Esophagus squamous epithelium (tissue), 5 donors: Measurements from ENCODE around the gene FGFRL1. TPM values are rescaled to one million over a fixed set of nuclear protein-coding genes. Genes with fewer than 3 reads are reported as not detected.
A peak's percentile ranks its signal among the peaks of the same experiment; 100 is the strongest.

Experiments used
- DNase-seq: peaks from one replicate; lab custom pipeline; 2025; lab: John Stamatoyannopoulos, UW
- H3K27ac ChIP-seq, 4 donors: fragments of 200-600 bp; sonication (generic); one replicate each; pipeline ENCODE4 v1.5.1; 2016 to 2019; ENCODE audit warnings: mild to moderate bottlenecking in 1 of 4
- H3K27me3 ChIP-seq, 4 donors: fragments of 200-600 bp; sonication (generic); 1 replicate in 3 of 4; 2 replicates in 1 of 4; pipeline versions ENCODE4 v1.5.1 to v1.6.0; 2017 to 2021; ENCODE audit warnings: antibody characterized with exemption in 1 of 4
- H3K36me3 ChIP-seq, 3 donors: fragments of 200-600 bp; sonication (generic); one replicate each; pipeline ENCODE4 v1.5.1; 2016 to 2019
- H3K4me1 ChIP-seq, 3 donors: fragments of 200-600 bp; sonication (generic); one replicate each; pipeline ENCODE4 v1.5.1; 2017 to 2019
- H3K4me3 ChIP-seq, 4 donors: fragments of 200-600 bp; sonication (generic); 1 replicate in 3 of 4; 2 replicates in 1 of 4; pipeline ENCODE4 v1.5.1; 2016 to 2019; ENCODE audit warnings: mild to moderate bottlenecking in 2 of 4, moderate library complexity in 1 of 4
- H3K9me3 ChIP-seq, 3 donors: fragments of 200-600 bp; sonication (generic); one replicate each; pipeline ENCODE4 v1.5.1; 2016 to 2019
- POLR2A ChIP-seq, 4 donors: fragments of 450-650 bp; IDR thresholded peaks; one replicate each; pipeline ENCODE4 v1.6.1; 2017; ENCODE audit warnings: antibody characterized with exemption in 4 of 4, mild to moderate bottlenecking in 4 of 4, moderate library complexity in 3 of 4
- WGBS, 2 donors: methylation state at CpG; one replicate each; pipeline ENCODE4 v1.1.5; 2018; 5-methylcytosine and 5-hydroxymethylcytosine counted together
- intact Hi-C: fragments of 100-400 bp; cut with DNase I; formaldehyde crosslinking; loops from one replicate; pipeline ENCODE4 v1.15.0; 2022
- total RNA-seq, 4 donors: library from RNA; depleted of rRNA; stranded (reverse); fragments of >200 nt; gene quantifications; one replicate each; pipeline ENCODE4 v1.1.0, GENCODE V29; 2016
- TF ChIP-seq, protein P1 (sequence below), 6 experiments: fragments of 450-650 bp in 4 of 6; fragments of 200-600 bp in 2 of 6; sonication (generic) in 2 of 6; IDR thresholded peaks; one replicate each; pipeline ENCODE4 v1.5.1; 2016 to 2019; ENCODE audit warnings: antibody characterized with exemption in 6 of 6, mild to moderate bottlenecking in 4 of 6, moderate library complexity in 4 of 6
- donor health status: DM: yes; HTN: yes; CAD: no.

Gene FGFRL1
- total RNA-seq, 4 donors from 2014 or later: 2.8 to 10.1 (median 4.7) TPM

DNA sequence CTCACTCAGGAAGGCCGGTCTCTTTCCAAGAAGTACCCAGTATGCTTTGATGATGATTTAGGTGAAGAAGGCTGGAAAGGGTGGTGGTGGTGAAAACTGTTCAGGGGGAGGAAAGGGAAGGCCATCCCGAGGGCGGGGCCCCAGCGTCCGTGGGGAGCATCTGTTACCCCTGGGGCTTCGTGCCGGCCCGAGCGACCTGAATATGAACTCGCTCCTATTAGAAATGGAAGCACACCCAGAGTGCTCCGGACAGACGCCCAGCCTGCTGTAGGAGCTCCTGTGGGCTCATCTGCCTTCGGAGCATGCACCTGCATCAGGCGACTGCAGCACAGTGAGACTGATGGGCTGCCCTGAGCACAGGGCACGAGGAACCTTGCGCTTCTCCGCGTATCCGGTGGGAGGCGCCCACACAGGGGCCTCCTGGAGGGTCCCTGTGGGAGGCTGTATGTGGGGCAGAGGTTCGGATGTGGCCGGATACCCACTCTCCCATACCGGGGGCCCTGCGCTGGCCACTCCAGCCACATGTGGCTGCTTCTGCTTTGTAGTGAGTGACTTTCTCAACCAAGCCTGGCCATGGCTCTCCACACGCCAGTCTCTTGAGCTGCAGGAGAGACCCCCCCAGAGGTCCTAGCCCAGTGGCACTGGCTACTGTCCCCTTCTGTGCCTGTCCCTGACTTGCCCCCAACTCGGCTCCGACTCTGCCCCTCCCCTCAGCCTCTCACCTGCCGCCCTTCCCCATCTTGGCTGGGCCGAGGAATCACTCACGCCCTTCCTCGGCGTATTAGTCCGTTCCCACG lies 36.7 kb downstream of the FGFRL1 start:
- WGBS, 2 donors: 64 to 81% methylated on average over 5 to 19 of the region's 34 CpGs
- Histone ChIP-seq H3K4me1 (peaks cover 23 to 53% (median 33%) of the 10 kb centered on the region in 3 donors), H3K27ac (peak overlapping the region in 1 of 4 donors; percentile 36), H3K9me3 (no peaks in the 10 kb centered on the region), H3K4me3 (peak overlapping the region in 1 of 4 donors; percentile 52), H3K36me3 (no peaks in the 10 kb centered on the region), H3K27me3 (peaks cover 0 to 83% (median 0%) of the 10 kb centered on the region in 4 donors)
- TF ChIP-seq, protein P1, sequence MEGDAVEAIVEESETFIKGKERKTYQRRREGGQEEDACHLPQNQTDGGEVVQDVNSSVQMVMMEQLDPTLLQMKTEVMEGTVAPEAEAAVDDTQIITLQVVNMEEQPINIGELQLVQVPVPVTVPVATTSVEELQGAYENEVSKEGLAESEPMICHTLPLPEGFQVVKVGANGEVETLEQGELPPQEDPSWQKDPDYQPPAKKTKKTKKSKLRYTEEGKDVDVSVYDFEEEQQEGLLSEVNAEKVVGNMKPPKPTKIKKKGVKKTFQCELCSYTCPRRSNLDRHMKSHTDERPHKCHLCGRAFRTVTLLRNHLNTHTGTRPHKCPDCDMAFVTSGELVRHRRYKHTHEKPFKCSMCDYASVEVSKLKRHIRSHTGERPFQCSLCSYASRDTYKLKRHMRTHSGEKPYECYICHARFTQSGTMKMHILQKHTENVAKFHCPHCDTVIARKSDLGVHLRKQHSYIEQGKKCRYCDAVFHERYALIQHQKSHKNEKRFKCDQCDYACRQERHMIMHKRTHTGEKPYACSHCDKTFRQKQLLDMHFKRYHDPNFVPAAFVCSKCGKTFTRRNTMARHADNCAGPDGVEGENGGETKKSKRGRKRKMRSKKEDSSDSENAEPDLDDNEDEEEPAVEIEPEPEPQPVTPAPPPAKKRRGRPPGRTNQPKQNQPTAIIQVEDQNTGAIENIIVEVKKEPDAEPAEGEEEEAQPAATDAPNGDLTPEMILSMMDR (IDR thresholded peaks at IDR 0.05): no peak
- TF ChIP-seq POLR2A (IDR thresholded peaks at IDR 0.05): no peak
- intact Hi-C loops: no loop called here
- DNase-seq: no peak

DNA sequence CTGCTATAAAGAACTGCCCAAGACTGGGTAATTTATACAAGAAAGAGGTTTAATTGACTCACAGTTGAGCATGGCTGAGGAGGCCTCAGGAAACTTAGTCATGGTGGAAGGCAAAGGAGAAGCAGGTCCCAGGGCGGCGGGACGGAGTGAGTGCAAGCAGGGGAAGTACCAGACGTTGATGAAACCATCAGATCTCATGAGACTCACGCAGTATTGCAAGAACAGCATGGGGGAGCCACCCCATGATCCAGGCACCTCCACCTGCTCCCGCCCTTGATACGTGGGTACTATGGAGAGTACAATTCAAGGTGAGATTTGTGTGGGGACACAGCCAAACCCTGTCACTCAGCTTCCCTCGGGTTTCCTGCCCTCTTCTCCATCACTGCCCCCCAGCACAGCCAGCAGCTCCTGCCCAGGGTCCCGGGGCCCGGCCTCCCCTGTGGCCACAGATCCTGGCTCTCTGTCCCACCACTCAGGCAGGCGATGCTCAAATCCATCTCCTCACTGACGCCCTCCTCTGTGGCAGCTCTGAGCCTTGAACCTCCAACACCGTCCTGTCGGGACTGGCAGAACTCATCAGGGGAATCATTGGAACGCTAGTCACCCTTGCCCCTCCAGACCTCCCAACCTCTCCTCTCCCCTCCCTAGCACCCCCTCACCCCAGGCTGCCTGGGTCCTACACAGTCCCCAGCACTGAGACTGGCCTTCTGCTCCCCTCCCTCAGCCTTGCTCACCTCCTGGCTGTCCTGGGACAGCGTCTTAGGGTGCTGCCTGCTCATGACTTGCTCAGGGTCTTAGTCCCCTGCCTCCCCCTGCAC lies 37.6 kb downstream of the FGFRL1 start:
- 73 to 82% methylated on average over 10 to 16 of the region's 16 CpGs for WGBS, 2 donors
- Histone ChIP-seq H3K36me3 (no peaks in the 10 kb centered on the region), H3K4me1 (peaks cover 15 to 53% (median 31%) of the 10 kb centered on the region in 3 donors), H3K27ac (no peak overlapping the region), H3K9me3 (no peaks in the 10 kb centered on the region), H3K27me3 (peaks cover 0 to 83% (median 0%) of the 10 kb centered on the region in 4 donors), H3K4me3 (no peak overlapping the region)
- TF ChIP-seq POLR2A (IDR thresholded peaks at IDR 0.05): no peak
- TF ChIP-seq, protein P1 (IDR thresholded peaks at IDR 0.05): no peak
- intact Hi-C loops: no loop called here
- no peak for DNase-seq

DNA sequence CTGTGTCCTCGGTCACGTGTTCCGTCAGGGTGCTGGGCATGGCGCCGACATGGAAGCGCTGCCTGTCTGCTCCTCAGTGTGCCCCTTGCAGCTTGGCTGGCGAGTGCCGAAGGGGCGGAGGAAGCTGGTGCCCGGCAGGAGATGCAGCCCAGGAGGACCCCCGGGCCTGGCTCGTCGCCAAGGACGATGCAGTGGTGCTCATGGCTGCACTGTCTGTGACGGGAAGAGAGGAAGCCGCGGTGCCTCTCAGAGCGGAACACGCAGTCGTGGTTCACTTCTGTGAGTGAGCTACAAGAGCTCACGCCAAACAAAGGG lies 38.1 kb downstream of the FGFRL1 start:
- TF ChIP-seq, protein P1 (IDR thresholded peaks at IDR 0.05): no peak
- no peak for TF ChIP-seq POLR2A (IDR thresholded peaks at IDR 0.05)
- no peak for DNase-seq
- Histone ChIP-seq H3K27ac (no peak overlapping the region), H3K4me3 (no peak overlapping the region), H3K9me3 (no peaks in the 10 kb centered on the region), H3K36me3 (no peaks in the 10 kb centered on the region), H3K4me1 (peaks cover 12 to 47% (median 25%) of the 10 kb centered on the region in 3 donors), H3K27me3 (peaks cover 0 to 82% (median 0%) of the 10 kb centered on the region in 4 donors)
- 69 to 95% methylated on average over 6 to 15 of the region's 21 CpGs for WGBS, 2 donors
- intact Hi-C loops: no loop called here

DNA sequence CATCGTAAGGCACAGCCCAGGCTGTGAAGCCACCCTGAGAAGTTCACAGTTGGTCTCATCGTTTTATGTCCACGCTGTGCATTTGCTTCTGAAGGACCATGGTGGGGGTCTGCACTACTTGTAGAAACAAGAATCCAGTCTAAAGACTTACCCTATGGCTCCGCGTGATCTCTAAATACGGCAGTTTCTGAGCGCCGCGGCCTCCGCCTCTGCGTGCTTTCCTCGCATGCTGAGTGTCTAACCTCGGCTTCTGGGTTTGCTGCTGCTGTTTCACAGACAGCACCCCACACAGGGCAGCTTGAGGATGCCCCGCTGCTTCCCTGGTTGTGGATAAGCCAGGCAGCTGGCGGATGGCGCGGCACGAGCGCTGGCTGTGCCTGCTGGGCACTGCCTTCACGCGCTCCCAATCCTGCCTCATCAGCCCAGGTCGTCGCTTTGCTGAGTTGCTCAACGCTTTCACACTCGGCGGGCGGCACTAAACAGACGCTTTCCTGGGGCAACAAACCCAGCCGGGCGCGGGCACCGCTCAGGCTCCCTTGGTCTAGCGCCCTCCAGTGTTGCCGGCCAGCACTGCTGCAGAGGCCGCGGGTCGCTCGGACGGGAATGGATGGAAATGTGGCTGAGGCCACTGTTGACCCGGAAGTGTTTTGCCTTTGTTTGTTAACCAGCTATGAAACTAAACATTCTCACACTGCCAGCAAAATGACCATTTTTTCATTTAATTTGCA lies 39.2 kb downstream of the FGFRL1 start:
- H3K36me3 ChIP-seq: no peaks in the 10 kb centered on the region
- H3K27ac ChIP-seq: no peak overlapping the region
- DNase-seq: no peak
- intact Hi-C loops: no loop called here
- H3K4me3 ChIP-seq: no peak overlapping the region
- WGBS, 2 donors: 72 to 81% methylated on average over 28 to 34 of the region's 40 CpGs
- TF ChIP-seq POLR2A (IDR thresholded peaks at IDR 0.05): no peak
- TF ChIP-seq, protein P1 (IDR thresholded peaks at IDR 0.05): peak in 2 of 6 experiments; percentile 15 to 24
- peaks cover 12 to 40% (median 24%) of the 10 kb centered on the region in 3 donors for H3K4me1 ChIP-seq
- H3K9me3 ChIP-seq: no peaks in the 10 kb centered on the region
- peaks cover 0 to 82% (median 0%) of the 10 kb centered on the region in 4 donors for H3K27me3 ChIP-seq
